Activated T-helper 1 cell treated with Interleukin-2 at 50 U/mL for 16 hours (primary cell): ENCODE data around the gene DYNLT2.

Source experiments
- DNase-seq: peaks from one replicate; pipeline ENCODE4 v3.0.0-alpha.2; 2020; ENCODE audit warnings: low read depth

The DYNLT2 gene

GRCh38 chr6:169738204-169738975, 13.0 kb downstream of the DYNLT2 start:
- DNase-seq = no peak

- DNase-seq = no peak
Measured at GRCh38 chr6:169729961-169730360, 21.4 kb downstream of the DYNLT2 start.

- no peak for DNase-seq
Measured at GRCh38 chr6:169726963-169727362, 24.4 kb downstream of the DYNLT2 start.

- DNase-seq = no peak
Measured at GRCh38 chr6:169726049-169726400, 25.3 kb downstream of the DYNLT2 start.

- DNase-seq = no peak
Measured at GRCh38 chr6:169725125-169726048, 26.0 kb downstream of the DYNLT2 start.

GRCh38 chr6:169724494-169725124, 26.8 kb downstream of the DYNLT2 start, which contains the start of gene PHF10:
TSS of gene PHF10 (minus strand) at chr6:169724500. CDS start at chr6:169723931, 569 bp downstream.
- peak; percentile 65 for DNase-seq

GRCh38 chr6:169723991-169724493, 27.3 kb downstream of the DYNLT2 start:
- DNase-seq = peak; percentile 35

GRCh38 chr6:169723200-169723909, 28.0 kb downstream of the DYNLT2 start:
- DNase-seq = peak; percentile 58

GRCh38 chr6:169722362-169723199, 28.8 kb downstream of the DYNLT2 start:
- DNase-seq = peak; percentile 14

GRCh38 chr6:169720207-169720855, 31.0 kb downstream of the DYNLT2 start:
- no peak for DNase-seq

- DNase-seq = no peak
Measured at GRCh38 chr6:169719117-169719516, 32.3 kb downstream of the DYNLT2 start.

GRCh38 chr6:169714595-169714994, 36.8 kb downstream of the DYNLT2 start:
- no peak for DNase-seq

- DNase-seq = no peak
Measured at GRCh38 chr6:169714178-169714577, 37.2 kb downstream of the DYNLT2 start.

GRCh38 chr6:169710009-169710408, 41.4 kb downstream of the DYNLT2 start:
- DNase-seq = no peak

- DNase-seq = no peak
Measured at GRCh38 chr6:169709293-169709692, 42.1 kb downstream of the DYNLT2 start.

- DNase-seq = no peak
Measured at GRCh38 chr6:169707772-169708171, 43.6 kb downstream of the DYNLT2 start.

GRCh38 chr6:169702840-169703246, 48.5 kb downstream of the DYNLT2 start:
- DNase-seq = peak; percentile 17

- peak; percentile 95 for DNase-seq
Measured at GRCh38 chr6:169701954-169702839, 49.2 kb downstream of the DYNLT2 start, which contains the start of the genes C6orf120 and WDR27. TSS of gene C6orf120 (plus strand) at chr6:169702126. CDS start at chr6:169702460, 334 bp downstream. TSS of gene WDR27 (minus strand) at chr6:169702029. CDS start at chr6:169689005, 13,024 bp downstream.
